Activated CD4-positive, alpha-beta T cell treated with anti-CD3 and anti-CD28 coated beads, Interleukin-2, amount 10 ng/mL, durations not matched to agents 24 days and 14 days (primary cell): ENCODE measurements around the gene LRRC8C. TPM values are rescaled to one million over a fixed set of nuclear protein-coding genes. Genes with fewer than 3 reads are reported as not detected.

ENCODE experiments used
- DNase-seq: peaks from one replicate; pipeline ENCODE4 v3.0.0; 2022
- H3K27ac Mint-ChIP-seq: one replicate; pipeline ENCODE4 v1.8.0; 2022; ENCODE audit warnings: mild to moderate bottlenecking, mixed read lengths
- H3K27me3 Mint-ChIP-seq: one replicate; pipeline ENCODE4 v1.8.0; 2022; ENCODE audit warnings: mixed read lengths
- H3K36me3 Mint-ChIP-seq: one replicate; pipeline ENCODE4 v1.8.0; 2022; ENCODE audit warnings: low read depth, mild to moderate bottlenecking, mixed read lengths
- H3K4me1 Mint-ChIP-seq: one replicate; pipeline ENCODE4 v1.8.0; 2021; ENCODE audit warnings: mixed read lengths
- H3K4me3 Mint-ChIP-seq: one replicate; pipeline ENCODE4 v1.8.0; 2022; ENCODE audit warnings: mild to moderate bottlenecking, moderate library complexity, mixed read lengths
- H3K9me3 Mint-ChIP-seq: one replicate; pipeline ENCODE4 v1.8.0; 2021; ENCODE audit warnings: mixed read lengths
- intact Hi-C: fragments of 100-400 bp; cut with micrococcal nuclease; formaldehyde crosslinking; loops from one replicate; pipeline ENCODE4 v1.15.1; 2023
- total RNA-seq: library from RNA; stranded (reverse); gene quantifications from 2 replicates; pipeline ENCODE4 v1.2.3, GENCODE V29; 2022

The LRRC8C gene
- total RNA-seq, 1 donor from 2014 or later, result 74.0 TPM

DNA sequence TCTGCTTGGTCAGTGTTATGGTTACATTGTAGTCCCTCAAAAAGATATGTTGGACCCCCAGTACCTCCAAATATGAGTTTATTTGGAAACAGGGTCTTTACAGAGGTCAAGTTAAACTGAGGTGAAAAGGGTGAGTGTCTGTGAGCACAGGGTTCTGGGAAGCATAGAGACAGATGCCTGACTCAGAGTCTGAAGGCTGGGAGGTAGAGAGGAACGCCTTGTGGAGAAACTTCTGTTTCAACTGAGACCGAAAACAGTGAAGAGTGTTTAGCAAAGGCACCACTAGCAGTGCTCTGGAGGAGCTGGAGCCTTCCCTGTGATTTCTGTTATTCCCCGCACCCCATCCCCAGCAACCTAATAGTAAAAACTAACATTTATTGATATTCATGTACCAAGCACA, 122.7 kb downstream of the LRRC8C start:
- Mint-ChIP-seq H3K4me3 (no peak overlapping the region), H3K27me3 (no peaks in the 10 kb centered on the region), H3K36me3 (peaks cover 14% of the 10 kb centered on the region), H3K27ac (peak overlapping the region; percentile 68), H3K9me3 (no peaks in the 10 kb centered on the region), H3K4me1 (peaks cover 63% of the 10 kb centered on the region)
- intact Hi-C loops, result no loop called here
- DNase-seq, result no peak

DNA sequence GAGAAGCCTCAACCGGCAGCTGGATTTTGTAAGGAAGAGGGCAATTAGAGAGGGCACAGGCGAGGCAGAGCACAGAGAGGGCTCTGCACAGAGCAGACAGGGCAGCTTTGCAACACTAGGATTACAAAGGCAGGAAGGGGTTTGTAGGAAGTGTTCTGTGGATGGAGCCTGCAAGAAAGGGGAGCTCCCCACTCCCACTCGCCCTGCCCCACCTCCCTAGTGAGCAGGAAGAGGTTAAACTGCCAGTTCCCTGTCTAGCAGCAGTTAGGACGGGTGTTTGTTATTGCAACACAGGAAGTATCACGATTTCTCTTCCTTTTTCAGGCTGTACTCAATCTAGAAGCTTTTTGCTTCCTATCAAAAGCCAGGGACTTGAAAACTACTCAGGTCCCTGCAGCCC, 124.6 kb downstream of the LRRC8C start:
- Mint-ChIP-seq H3K27ac (peak overlapping the region; percentile 90), H3K27me3 (no peaks in the 10 kb centered on the region), H3K36me3 (peaks cover 19% of the 10 kb centered on the region), H3K4me3 (peak overlapping the region; percentile 74), H3K9me3 (no peaks in the 10 kb centered on the region), H3K4me1 (peaks cover 81% of the 10 kb centered on the region)
- DNase-seq, result peak; percentile 86
- intact Hi-C loops, result loop anchor here (1.0 to 2.0 kb wide), 2 partner anchors 19 to 38 kb away; no protein-coding TSS in a partner anchor

GRCh38 chr1:89758156-89758555, 125.2 kb downstream of the LRRC8C start:
- H3K4me1 Mint-ChIP-seq, result peaks cover 84% of the 10 kb centered on the region
- peak overlapping the region; percentile 90 for H3K27ac Mint-ChIP-seq
- H3K4me3 Mint-ChIP-seq, result peak overlapping the region; percentile 74
- intact Hi-C loops, result no loop called here
- peaks cover 19% of the 10 kb centered on the region for H3K36me3 Mint-ChIP-seq
- no peaks in the 10 kb centered on the region for H3K27me3 Mint-ChIP-seq
- H3K9me3 Mint-ChIP-seq, result no peaks in the 10 kb centered on the region
- DNase-seq, result no peak

- peak overlapping the region; percentile 52 for H3K27ac Mint-ChIP-seq
- intact Hi-C loops, result no loop called here
- H3K4me1 Mint-ChIP-seq, result peaks cover 89% of the 10 kb centered on the region
- no peaks in the 10 kb centered on the region for H3K9me3 Mint-ChIP-seq
- DNase-seq, result no peak
- no peaks in the 10 kb centered on the region for H3K27me3 Mint-ChIP-seq
- peak overlapping the region; percentile 30 for H3K4me3 Mint-ChIP-seq
- H3K36me3 Mint-ChIP-seq, result peaks cover 19% of the 10 kb centered on the region
Measured at GRCh38 chr1:89759036-89759435, 126.1 kb downstream of the LRRC8C start.

DNA sequence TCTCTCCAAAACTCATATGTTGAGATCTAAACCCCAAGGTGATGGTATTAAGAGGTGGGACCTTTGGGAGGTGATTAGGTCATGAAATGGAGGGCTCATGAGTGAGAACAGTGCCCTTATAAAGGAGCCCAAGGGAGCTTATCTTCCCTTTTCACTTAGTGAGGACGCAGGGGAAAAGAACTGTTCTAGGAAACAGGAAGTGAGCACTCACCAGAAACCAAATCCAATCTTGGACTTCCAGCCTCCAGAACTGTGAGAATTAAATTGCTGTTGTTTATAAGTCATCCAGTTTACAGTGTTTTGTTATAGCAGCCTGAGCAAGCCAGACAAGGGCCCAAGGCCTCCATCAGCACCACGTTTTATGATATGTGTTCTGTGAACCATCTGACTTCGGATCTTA, 127.6 kb downstream of the LRRC8C start:
- Mint-ChIP-seq H3K4me3 (no peak overlapping the region), H3K36me3 (peaks cover 18% of the 10 kb centered on the region), H3K27ac (no peak overlapping the region), H3K27me3 (no peaks in the 10 kb centered on the region), H3K4me1 (peaks cover 77% of the 10 kb centered on the region), H3K9me3 (no peaks in the 10 kb centered on the region)
- DNase-seq, result no peak
- intact Hi-C loops, result no loop called here

DNA sequence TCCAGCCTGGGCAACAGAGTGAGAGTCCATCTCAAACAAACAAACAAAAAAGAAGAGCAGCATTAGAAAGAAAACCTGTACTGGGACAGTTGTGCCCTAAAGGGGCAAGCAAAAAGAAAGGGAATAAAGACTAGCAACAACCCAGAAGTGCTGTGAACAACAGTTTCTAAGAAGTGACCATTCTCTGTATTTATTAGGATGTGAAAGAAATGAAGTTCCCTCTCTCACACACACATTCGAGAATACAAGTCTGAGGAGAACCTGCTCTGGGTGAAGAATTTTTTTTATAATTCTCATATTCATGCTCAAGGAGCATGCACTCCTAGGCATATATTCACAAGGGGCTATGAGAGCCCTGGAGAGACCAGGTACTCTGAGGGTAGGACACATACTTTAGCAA, 128.4 kb downstream of the LRRC8C start:
- peaks cover 21% of the 10 kb centered on the region for H3K36me3 Mint-ChIP-seq
- H3K4me1 Mint-ChIP-seq, result peaks cover 69% of the 10 kb centered on the region
- no peaks in the 10 kb centered on the region for H3K27me3 Mint-ChIP-seq
- intact Hi-C loops, result no loop called here
- no peak for DNase-seq
- H3K9me3 Mint-ChIP-seq, result no peaks in the 10 kb centered on the region
- peak overlapping the region; percentile 96 for H3K27ac Mint-ChIP-seq
- H3K4me3 Mint-ChIP-seq, result peak overlapping the region; percentile 91

- Mint-ChIP-seq H3K4me3 (peak overlapping the region; percentile 91), H3K36me3 (peaks cover 21% of the 10 kb centered on the region), H3K4me1 (peaks cover 64% of the 10 kb centered on the region), H3K27ac (peak overlapping the region; percentile 96), H3K9me3 (no peaks in the 10 kb centered on the region), H3K27me3 (no peaks in the 10 kb centered on the region)
- intact Hi-C loops, result loop anchor here (2.0 kb wide), 3 partner anchors 69 to 237 kb away; partner anchors contain the start of gene LRRC8B
- no peak for DNase-seq
Measured at GRCh38 chr1:89761901-89762300, 129.0 kb downstream of the LRRC8C start.

- intact Hi-C loops, result loop anchor here (2.0 kb wide), 3 partner anchors 70 to 238 kb away; partner anchors contain the start of gene LRRC8B
- peak; percentile 71 for DNase-seq
- Mint-ChIP-seq H3K36me3 (peaks cover 21% of the 10 kb centered on the region), H3K4me3 (peak overlapping the region; percentile 91), H3K27ac (peak overlapping the region; percentile 96), H3K4me1 (peaks cover 59% of the 10 kb centered on the region), H3K27me3 (no peaks in the 10 kb centered on the region), H3K9me3 (no peaks in the 10 kb centered on the region)
Measured at GRCh38 chr1:89762386-89762778, 129.5 kb downstream of the LRRC8C start.

DNA sequence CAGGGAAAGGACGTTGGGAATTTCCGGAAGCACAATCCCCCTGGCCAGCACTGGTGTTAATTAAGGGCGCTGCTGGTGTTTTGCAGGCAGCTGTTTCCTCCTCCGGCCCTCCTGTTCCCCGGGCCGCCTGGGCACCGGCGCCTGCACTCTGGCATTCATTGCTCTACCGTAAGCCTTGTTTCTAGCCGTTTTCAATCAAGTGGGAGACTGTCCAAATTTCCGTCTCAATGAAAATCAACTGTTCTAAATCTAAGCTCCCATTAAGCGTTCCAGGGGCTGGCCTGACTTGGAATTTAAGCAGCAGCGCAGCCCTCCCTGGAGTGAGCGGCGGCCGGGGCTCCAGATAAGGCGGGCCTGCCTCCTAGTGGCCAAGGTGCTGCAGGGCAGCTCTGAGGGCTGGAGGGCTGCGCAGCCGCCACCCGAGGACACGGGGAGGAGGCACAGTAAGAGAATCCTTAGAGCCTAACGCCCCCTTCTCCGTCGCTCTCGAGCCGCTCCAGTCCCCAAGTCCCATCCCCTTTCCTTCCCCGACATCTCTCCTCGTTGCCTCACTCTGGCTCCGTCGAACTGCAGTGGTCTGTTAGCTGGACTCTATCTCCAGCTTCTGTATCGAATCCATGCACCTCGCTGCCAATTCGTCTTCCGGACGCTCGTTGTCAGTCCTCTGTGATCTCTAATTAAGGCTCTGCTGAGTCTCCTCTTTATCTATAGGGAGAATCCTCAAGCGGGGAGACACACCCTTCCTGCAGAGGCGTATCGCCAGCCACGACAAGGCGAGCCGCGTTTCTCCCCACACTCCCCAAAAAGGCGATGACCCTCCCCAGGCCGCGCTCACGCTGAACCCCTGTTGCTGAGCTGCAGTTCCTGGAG, 130.1 kb downstream of the LRRC8C start:
- peaks cover 53% of the 10 kb centered on the region for H3K4me1 Mint-ChIP-seq
- peak overlapping the region; percentile 96 for H3K27ac Mint-ChIP-seq
- peaks cover 18% of the 10 kb centered on the region for H3K36me3 Mint-ChIP-seq
- no peaks in the 10 kb centered on the region for H3K27me3 Mint-ChIP-seq
- intact Hi-C loops, result loop anchor here (1.0 to 2.0 kb wide), 8 partner anchors 18 to 280 kb away; partner anchors contain the start of genes LRRC8B and LRRC8C
- peak; percentile 96 for DNase-seq
- H3K4me3 Mint-ChIP-seq, result peak overlapping the region; percentile 91
- H3K9me3 Mint-ChIP-seq, result no peaks in the 10 kb centered on the region

DNA sequence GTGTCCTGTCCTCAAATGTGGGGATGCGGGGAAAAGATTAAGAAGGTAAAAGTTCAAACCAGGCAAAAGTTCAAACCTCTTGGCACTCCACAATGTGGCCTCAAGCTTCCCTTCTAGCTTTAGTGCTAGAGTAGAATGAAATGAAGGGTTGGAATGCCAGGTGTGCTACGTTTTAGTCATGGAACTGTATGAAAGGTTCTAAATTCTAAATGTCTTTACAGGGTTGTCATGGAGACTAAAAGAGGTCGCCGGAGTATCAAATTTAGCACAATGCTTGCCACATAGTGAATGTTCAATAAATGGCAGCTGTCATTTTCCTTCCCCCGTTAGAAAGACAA, 130.7 kb downstream of the LRRC8C start:
- Mint-ChIP-seq H3K4me1 (peaks cover 48% of the 10 kb centered on the region), H3K9me3 (no peaks in the 10 kb centered on the region), H3K27me3 (no peaks in the 10 kb centered on the region), H3K27ac (peak overlapping the region; percentile 96), H3K36me3 (peaks cover 18% of the 10 kb centered on the region), H3K4me3 (peak overlapping the region; percentile 91)
- intact Hi-C loops, result loop anchor here (1.0 to 2.0 kb wide), 8 partner anchors 18 to 280 kb away; partner anchors contain the start of genes LRRC8B and LRRC8C
- DNase-seq, result no peak

DNA sequence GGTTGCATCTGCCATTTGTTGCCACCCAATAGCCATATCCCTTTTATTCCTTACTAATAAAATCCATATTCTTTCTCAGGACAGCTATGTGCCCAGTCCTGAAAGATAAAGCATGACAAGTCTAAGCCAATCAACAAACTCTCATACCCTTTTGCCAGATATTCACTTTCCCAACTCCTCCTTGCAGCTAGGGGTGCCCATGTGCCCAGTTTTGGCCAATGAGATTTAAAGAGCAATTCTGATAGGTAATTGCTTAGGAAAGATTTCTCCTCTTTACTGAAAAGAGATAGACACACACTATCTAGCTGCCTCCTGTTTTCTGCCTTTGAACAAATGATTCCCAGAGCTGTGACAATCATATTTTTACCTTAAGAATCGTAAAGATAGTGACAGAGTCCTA, 132.9 kb downstream of the LRRC8C start:
- Mint-ChIP-seq H3K27me3 (peaks cover 2% of the 10 kb centered on the region), H3K36me3 (peaks cover 13% of the 10 kb centered on the region)

DNA sequence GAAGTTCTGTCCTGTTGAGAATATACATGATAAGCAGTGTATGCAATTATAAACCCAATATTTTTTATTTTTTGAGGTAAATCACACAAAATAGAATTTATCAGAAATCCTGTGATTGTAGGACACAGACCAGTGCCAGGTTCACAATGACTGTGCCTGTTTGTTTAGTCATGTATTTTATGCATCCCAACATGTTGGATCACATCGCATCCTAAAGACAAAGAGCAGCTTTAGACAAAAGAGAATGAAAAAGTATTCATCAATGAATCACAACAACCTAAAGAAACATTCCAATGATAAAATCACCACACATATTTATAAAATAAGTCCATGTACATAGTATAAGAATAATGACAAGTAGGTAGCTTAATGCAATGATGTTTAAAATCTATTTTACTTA, 134.7 kb downstream of the LRRC8C start:
- Mint-ChIP-seq H3K36me3 (peaks cover 8% of the 10 kb centered on the region), H3K4me1 (peaks cover 15% of the 10 kb centered on the region), H3K4me3 (no peak overlapping the region), H3K9me3 (no peaks in the 10 kb centered on the region), H3K27ac (no peak overlapping the region), H3K27me3 (peaks cover 2% of the 10 kb centered on the region)
- DNase-seq, result no peak
- intact Hi-C loops, result no loop called here

More for the DNA sequence above, 132.9 kb downstream of the LRRC8C start:
- H3K9me3 Mint-ChIP-seq, result no peaks in the 10 kb centered on the region
- H3K4me3 Mint-ChIP-seq, result no peak overlapping the region
- no peak overlapping the region for H3K27ac Mint-ChIP-seq
- DNase-seq, result no peak
- peaks cover 32% of the 10 kb centered on the region for H3K4me1 Mint-ChIP-seq
- intact Hi-C loops, result no loop called here
